Stimulated activated CD4-positive, alpha-beta T cell treated with anti-CD3 and anti-CD28 coated beads, Interleukin-4, amount 100 ng/mL, for 4 hours (primary cell): ENCODE measurements around the gene CHD2.

Experiments
- DNase-seq, 2 experiments: peaks; one replicate each; pipeline ENCODE4 v3.0.0-alpha.2; 2020

Gene CHD2

GRCh38 chr15:92932946-92933649 is 33.0 kb downstream of the CHD2 start:
- no peak for DNase-seq

- no peak for DNase-seq
These were observed 33.7 kb downstream of the CHD2 start for GRCh38 chr15:92933831-92934230.

GRCh38 chr15:92934716-92935115 is 34.6 kb downstream of the CHD2 start:
- DNase-seq = no peak

- no peak for DNase-seq
These were observed 36.0 kb downstream of the CHD2 start for GRCh38 chr15:92936138-92936537.

- DNase-seq = no peak
These were observed 36.6 kb downstream of the CHD2 start for GRCh38 chr15:92936693-92937092.

- DNase-seq = no peak
These were observed 37.8 kb downstream of the CHD2 start for GRCh38 chr15:92937901-92938300.

- no peak for DNase-seq
These were observed 38.3 kb downstream of the CHD2 start for GRCh38 chr15:92938387-92938786.

GRCh38 chr15:92941668-92942067 is 41.5 kb downstream of the CHD2 start:
- no peak for DNase-seq

GRCh38 chr15:92942706-92943105 is 42.6 kb downstream of the CHD2 start:
- no peak for DNase-seq

GRCh38 chr15:92943581-92943980 is 43.5 kb downstream of the CHD2 start:
- no peak for DNase-seq

- no peak for DNase-seq
These were observed 44.9 kb downstream of the CHD2 start for GRCh38 chr15:92944946-92945521.

GRCh38 chr15:92947071-92947730 is 47.1 kb downstream of the CHD2 start:
- DNase-seq = no peak

- no peak for DNase-seq
These were observed 49.6 kb downstream of the CHD2 start for GRCh38 chr15:92949604-92950249.

GRCh38 chr15:92951800-92952457 is 51.8 kb downstream of the CHD2 start:
- no peak for DNase-seq

GRCh38 chr15:92952458-92952850 is 52.3 kb downstream of the CHD2 start:
- DNase-seq = no peak

- no peak for DNase-seq
These were observed 53.4 kb downstream of the CHD2 start for GRCh38 chr15:92953566-92953965.

GRCh38 chr15:92954002-92954401 is 53.9 kb downstream of the CHD2 start:
- no peak for DNase-seq

GRCh38 chr15:92954578-92954977 is 54.5 kb downstream of the CHD2 start:
- no peak for DNase-seq

- no peak for DNase-seq
These were observed 55.6 kb downstream of the CHD2 start for GRCh38 chr15:92955706-92956105.

- peak; percentile 12 to 75 for DNase-seq
These were observed 58.0 kb downstream of the CHD2 start for GRCh38 chr15:92958105-92958504.

GRCh38 chr15:92959219-92959618 is 59.1 kb downstream of the CHD2 start:
- no peak for DNase-seq

- DNase-seq = no peak
These were observed 61.0 kb downstream of the CHD2 start for GRCh38 chr15:92960996-92961681.

GRCh38 chr15:92962914-92963313 is 62.8 kb downstream of the CHD2 start:
- no peak for DNase-seq
